ENCODE measurements around the gene POU2F2.

DNA sequence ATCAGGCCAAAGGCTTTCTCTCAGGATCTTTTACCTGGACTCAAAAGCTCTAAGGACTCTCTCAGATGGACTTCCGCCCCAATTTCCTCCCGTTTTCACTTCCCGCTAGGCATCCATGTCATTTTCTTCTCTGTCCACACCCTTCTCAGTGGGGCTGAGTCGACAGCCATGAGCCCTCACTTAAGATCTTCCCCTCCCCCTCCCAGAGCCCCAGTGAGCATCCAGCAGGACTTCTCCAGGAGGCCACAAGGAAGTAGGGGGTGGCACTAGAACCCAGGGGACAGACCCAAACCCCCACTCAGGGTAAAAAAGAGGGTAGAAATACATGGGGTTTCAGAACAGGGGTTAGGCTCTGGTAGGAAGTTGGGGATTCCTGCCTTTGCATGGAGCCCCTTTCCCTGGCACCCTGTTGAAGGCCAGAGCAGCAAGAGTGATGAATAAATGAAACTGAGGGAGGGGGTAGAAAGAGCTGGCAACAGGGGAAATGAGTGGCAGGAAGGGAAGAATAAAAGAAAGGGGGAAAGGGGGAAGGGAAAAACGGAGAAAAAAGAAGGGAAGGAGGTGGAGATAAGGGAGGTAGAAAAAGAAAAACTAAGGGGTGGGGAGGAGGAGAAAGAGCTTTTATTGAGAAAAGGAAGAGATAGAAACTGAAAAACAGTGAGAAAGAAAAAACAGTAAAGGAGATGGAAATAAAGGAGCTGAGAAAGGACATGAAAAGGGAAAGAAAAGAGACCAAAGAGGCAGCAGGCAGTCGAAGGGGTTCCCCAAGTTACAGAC is 42.9 kb upstream of the POU2F2 start:
- TF ChIP-seq POLR2A (IDR thresholded peaks at IDR 0.05; ENCODE audit: low read depth, low read length) (no peak), HDAC2 (IDR thresholded peaks at IDR 0.05) (no peak), SPI1 (IDR thresholded peaks at IDR 0.05; ENCODE audit: borderline replicate concordance, insufficient read depth, low read depth, low read length) (no peak)
- TF ChIP-seq, protein P1, sequence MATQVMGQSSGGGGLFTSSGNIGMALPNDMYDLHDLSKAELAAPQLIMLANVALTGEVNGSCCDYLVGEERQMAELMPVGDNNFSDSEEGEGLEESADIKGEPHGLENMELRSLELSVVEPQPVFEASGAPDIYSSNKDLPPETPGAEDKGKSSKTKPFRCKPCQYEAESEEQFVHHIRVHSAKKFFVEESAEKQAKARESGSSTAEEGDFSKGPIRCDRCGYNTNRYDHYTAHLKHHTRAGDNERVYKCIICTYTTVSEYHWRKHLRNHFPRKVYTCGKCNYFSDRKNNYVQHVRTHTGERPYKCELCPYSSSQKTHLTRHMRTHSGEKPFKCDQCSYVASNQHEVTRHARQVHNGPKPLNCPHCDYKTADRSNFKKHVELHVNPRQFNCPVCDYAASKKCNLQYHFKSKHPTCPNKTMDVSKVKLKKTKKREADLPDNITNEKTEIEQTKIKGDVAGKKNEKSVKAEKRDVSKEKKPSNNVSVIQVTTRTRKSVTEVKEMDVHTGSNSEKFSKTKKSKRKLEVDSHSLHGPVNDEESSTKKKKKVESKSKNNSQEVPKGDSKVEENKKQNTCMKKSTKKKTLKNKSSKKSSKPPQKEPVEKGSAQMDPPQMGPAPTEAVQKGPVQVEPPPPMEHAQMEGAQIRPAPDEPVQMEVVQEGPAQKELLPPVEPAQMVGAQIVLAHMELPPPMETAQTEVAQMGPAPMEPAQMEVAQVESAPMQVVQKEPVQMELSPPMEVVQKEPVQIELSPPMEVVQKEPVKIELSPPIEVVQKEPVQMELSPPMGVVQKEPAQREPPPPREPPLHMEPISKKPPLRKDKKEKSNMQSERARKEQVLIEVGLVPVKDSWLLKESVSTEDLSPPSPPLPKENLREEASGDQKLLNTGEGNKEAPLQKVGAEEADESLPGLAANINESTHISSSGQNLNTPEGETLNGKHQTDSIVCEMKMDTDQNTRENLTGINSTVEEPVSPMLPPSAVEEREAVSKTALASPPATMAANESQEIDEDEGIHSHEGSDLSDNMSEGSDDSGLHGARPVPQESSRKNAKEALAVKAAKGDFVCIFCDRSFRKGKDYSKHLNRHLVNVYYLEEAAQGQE (IDR thresholded peaks at IDR 0.05; ENCODE audit: low read depth, low read length), result no peak

Measured in GM12878 (cell line).